Measurements from ENCODE around the gene NELFA.
"Not testable (repeated sequence)": the region's sequence is repeated elsewhere in the genome, so short reads cannot be mapped to it uniquely, and the experiment has no call there.

NELFA gene

DNA sequence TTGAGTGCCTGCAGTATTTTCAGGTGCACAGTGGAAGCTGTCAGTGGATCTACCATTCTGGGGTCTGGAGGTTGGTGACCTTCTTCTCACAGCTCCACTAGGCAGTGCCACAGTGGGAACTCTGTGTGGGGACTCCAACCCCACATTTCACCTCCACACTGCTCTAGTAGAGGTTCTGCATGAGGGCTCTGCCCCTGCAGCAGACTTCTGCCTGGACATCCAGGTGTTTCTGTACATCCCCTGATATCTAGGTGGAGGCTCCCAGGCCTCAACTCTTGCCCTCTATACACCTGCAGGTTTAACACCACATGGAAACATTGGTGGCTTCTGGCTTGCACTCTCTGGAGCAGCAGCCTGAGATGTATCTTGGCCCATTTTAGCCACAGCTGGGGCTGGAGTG lies 17.0 kb upstream of the NELFA start:
- peaks cover 11% of the 10 kb centered on the region for H3K9me3 ChIP-seq (ENCODE audit: severe bottlenecking)
- TF ChIP-seq, protein P1, sequence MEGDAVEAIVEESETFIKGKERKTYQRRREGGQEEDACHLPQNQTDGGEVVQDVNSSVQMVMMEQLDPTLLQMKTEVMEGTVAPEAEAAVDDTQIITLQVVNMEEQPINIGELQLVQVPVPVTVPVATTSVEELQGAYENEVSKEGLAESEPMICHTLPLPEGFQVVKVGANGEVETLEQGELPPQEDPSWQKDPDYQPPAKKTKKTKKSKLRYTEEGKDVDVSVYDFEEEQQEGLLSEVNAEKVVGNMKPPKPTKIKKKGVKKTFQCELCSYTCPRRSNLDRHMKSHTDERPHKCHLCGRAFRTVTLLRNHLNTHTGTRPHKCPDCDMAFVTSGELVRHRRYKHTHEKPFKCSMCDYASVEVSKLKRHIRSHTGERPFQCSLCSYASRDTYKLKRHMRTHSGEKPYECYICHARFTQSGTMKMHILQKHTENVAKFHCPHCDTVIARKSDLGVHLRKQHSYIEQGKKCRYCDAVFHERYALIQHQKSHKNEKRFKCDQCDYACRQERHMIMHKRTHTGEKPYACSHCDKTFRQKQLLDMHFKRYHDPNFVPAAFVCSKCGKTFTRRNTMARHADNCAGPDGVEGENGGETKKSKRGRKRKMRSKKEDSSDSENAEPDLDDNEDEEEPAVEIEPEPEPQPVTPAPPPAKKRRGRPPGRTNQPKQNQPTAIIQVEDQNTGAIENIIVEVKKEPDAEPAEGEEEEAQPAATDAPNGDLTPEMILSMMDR (IDR thresholded peaks at IDR 0.05; ENCODE audit: low read depth, low read length): no peak
- no peak overlapping the region for H3K4me3 ChIP-seq (ENCODE audit: low read depth, low read length)
- no peak for DNase-seq
- H3K36me3 ChIP-seq: no peaks in the 10 kb centered on the region
- no peaks in the 10 kb centered on the region for H3K27me3 ChIP-seq (ENCODE audit: insufficient read depth, low read depth, severe bottlenecking)
- H3K27ac ChIP-seq: no peak overlapping the region

DNA sequence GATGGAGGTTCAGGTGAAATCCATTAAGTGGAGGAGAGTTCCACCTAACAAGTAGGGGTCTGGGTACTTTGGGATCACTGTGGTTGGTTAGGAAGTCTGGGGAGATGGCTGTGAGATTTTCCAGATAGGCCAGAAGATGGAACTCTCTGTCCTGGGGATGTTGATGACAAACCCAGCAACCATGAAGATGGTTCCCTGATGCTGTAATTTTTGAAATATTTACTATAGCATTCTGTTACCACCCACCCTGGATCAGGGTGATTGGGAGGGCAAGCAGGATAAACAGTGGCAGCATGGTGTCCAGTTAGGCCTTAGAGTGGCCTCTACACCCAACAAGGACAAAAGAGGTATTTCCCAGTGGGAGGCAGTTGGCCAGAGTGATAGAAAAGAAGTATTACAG lies 15.9 kb upstream of the NELFA start:
- Histone ChIP-seq H3K4me3 (ENCODE audit: low read depth, low read length) (no peak overlapping the region), H3K36me3 (no peaks in the 10 kb centered on the region), H3K9me3 (ENCODE audit: severe bottlenecking) (peaks cover 11% of the 10 kb centered on the region), H3K27me3 (ENCODE audit: insufficient read depth, low read depth, severe bottlenecking) (no peaks in the 10 kb centered on the region), H3K27ac (no peak overlapping the region)
- TF ChIP-seq, protein P1 (IDR thresholded peaks at IDR 0.05; ENCODE audit: low read depth, low read length): no peak
- no peak for DNase-seq

DNA sequence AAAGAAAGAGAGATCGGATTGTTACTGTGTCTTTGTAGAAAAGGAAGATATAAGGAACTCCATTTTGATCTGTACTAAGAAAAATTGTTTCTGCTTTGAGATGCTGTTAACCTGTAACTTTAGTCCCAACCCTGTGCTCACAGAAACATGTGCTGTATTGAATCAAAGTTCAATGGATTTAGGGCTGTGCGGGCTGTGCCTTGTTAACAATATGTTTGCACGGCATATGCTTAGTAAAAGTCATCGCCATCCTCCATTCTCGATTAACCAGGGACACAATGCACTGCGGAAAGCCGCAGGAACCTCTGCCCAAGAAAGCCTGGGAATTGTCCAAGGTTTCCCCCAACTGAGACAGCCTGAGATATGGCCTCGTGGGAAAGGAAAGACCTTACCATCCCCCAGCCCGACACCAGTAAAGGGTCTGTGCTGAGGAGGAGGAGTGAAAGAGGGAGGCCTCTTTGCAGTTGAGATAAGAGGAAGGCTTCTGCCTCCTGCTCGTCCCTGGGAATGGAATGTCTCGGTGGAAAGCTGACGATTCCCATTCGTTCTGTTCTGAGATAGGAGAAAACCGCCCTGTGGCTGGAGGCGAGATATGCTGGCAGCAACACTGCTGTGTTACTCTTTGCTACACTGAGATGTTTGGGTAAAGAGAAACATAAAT lies 12.7 kb upstream of the NELFA start:
- DNase-seq; H3K27me3 ChIP-seq (ENCODE audit: insufficient read depth, low read depth, severe bottlenecking); H3K27ac ChIP-seq; H3K4me3 ChIP-seq (ENCODE audit: low read depth, low read length); H3K9me3 ChIP-seq (ENCODE audit: severe bottlenecking); H3K36me3 ChIP-seq: not testable (repeated sequence)

DNA sequence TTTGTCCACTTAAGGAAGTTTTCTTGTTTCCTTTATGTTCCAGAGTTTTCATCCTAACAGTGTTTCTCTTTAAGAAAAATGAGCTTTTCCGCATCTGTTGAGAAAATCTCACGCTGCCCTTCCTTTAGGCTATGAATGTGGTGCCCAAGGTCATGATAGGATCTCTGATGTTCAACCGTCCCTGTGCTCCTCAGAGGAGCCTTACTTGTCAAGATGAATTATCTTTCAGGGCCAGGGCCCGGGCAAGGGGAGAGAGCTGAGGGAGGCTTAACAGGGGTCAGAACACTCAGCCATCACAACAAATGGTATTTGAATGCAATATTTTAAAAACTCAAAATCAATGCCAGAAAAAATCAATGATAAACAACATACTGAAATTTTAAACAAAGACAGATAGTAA lies 6.2 kb upstream of the NELFA start:
- Histone ChIP-seq H3K27me3 (ENCODE audit: insufficient read depth, low read depth, severe bottlenecking) (no peaks in the 10 kb centered on the region), H3K27ac (no peak overlapping the region), H3K4me3 (ENCODE audit: low read depth, low read length) (no peak overlapping the region), H3K9me3 (ENCODE audit: severe bottlenecking) (no peaks in the 10 kb centered on the region), H3K36me3 (no peaks in the 10 kb centered on the region)
- no peak for DNase-seq
- TF ChIP-seq, protein P1 (IDR thresholded peaks at IDR 0.05; ENCODE audit: low read depth, low read length): no peak

DNA sequence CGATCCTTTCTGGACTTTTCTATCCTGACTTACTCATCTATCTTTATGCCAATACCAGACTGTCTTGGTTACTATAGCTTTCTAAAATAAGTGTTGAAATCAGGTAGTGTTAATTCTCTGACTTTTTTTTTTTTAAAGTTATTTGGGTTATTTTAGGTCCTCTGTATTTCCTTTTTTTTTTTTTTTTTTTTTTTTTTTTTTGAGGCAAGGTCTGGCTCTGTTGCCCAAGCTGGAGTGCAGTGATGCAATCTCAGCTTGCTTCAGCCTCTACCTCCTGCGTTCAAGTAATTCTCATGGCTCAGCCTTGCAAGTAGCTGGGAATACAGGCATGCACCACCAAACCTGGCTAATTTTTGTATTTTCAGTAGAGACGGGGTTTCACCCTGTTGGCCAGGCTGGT lies 2.8 kb upstream of the NELFA start:
- no peak for DNase-seq
- Histone ChIP-seq H3K4me3 (ENCODE audit: low read depth, low read length) (no peak overlapping the region), H3K27ac (no peak overlapping the region), H3K27me3 (ENCODE audit: insufficient read depth, low read depth, severe bottlenecking) (no peaks in the 10 kb centered on the region), H3K36me3 (peaks cover 12% of the 10 kb centered on the region), H3K9me3 (ENCODE audit: severe bottlenecking) (no peaks in the 10 kb centered on the region)
- TF ChIP-seq, protein P1 (IDR thresholded peaks at IDR 0.05; ENCODE audit: low read depth, low read length): no peak

DNA sequence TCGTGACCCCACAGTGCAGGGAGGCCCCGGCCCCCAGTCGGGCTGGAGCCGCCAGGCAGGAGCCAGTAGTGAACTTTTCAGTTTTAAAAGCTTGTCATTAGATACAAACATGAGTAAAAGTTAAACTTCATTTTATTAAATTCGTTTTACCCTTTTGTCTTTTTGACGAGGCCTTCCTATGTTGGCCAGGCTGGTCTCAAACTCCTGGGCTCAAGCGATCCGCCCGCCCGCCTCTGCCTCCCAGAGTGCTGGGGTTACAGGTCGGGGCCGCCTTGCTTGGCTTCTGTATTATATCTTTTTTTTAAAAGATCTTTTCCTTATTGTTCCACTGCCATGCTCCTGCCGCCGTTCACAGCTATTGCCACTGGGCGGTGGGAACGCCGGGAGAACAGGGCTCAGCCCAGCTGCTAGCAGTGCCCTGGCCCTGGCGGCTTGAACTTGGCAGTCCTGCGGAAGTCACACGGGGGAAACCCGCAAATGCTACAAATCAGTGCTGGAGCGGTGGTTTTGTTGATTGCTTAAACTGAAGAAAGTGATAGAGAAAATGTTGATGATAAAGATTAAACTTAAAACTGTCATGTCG lies 968 bp upstream of the NELFA start:
- peak; percentile 76 for DNase-seq
- peak overlapping the region; percentile 99 for H3K27ac ChIP-seq
- TF ChIP-seq, protein P1 (IDR thresholded peaks at IDR 0.05; ENCODE audit: low read depth, low read length): peak; percentile 39; the same call in 1 of the 2 replicates

More for the DNA sequence above, 968 bp upstream of the NELFA start:
- Histone ChIP-seq H3K4me3 (ENCODE audit: low read depth, low read length) (peak overlapping the region; percentile 67), H3K36me3 (peaks cover 28% of the 10 kb centered on the region), H3K9me3 (ENCODE audit: severe bottlenecking) (no peaks in the 10 kb centered on the region), H3K27me3 (ENCODE audit: insufficient read depth, low read depth, severe bottlenecking) (no peaks in the 10 kb centered on the region)
